Stimulated activated CD4-positive, alpha-beta T cell treated with anti-CD3 and anti-CD28 coated beads, Interleukin-15, amount 100 ng/mL, for 48 hours (primary cell): Measurements from ENCODE around the gene GALNT2.

Source experiments
- DNase-seq, 2 donors: peaks; one replicate each; pipeline ENCODE4 v3.0.0-alpha.2; 2020; ENCODE audit warnings: low read depth in 2 of 2

The GALNT2 gene

DNA sequence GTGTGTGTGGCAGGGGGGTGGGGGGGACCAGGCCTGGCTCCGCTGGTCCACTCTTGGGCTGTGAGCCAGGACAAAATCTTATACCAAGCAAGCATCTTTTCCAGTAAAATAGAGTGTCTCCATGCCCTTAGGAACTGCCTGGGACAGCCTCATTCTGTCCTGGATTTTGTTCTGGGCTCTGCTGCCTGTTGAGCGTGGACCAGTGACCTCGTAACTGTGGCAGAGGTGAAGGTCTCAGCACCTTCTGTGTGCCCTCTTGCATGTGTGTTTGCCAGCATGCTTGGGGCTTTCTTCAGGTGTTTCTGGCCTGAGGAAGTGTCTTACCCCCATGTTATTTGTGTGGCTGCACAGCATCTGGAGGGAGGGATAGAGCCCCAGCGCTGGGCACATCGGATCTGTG lies 45.7 kb downstream of the GALNT2 start:
- DNase-seq = no peak

GRCh38 chr1:230113235-230113592 lies 46.2 kb downstream of the GALNT2 start:
- DNase-seq = no peak

DNA sequence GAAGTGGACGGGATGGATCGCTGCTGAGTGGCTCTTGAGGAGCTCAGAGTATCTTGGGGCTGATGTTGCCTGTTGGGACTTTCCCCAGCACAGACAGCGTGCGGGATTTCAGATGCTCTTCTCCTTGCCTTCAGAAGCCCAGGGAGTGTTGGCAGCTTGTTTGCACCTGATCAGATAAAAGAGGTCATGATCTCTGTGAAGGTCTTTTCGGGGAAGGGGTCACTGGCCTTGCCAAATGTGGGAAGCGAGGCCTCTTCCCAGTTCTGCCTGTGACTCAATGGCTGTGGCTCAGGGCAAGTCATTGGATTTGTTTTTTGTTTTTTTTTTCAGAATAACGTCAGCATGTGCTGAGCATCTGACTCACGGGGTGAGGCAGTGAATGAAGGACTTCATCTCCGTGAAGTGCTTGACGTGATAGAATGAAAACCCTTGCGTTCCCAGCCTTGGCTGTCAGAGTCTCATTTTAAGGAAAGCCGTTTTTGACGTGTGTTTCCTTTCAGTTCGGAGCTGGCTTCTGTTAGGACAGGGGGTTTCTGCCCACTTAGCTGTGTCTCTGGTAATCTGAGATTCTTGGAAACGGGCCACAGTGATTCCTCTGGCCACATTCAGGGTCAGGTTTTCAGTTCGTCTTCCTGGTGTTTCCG lies 46.7 kb downstream of the GALNT2 start:
- DNase-seq = no peak

DNA sequence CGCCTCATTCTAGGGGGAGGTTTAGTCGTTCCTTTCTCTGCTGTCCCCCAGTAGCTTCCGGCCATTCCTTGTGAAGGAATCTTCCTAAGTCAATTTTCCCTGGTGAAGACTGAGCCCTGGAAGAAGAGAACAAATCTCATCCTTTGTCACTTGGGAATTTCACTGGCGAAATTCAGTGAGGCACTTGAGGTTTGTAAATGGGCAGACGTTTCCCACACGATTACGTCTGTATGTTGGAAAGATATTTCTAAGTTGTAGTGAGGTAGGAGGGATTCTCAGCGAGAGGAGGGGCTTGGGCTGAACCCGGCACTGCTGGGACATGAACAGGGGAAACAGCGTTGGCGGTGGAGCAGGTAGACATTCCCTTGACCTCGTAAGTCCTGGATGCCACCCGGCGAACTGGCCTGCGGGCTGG lies 47.2 kb downstream of the GALNT2 start:
- DNase-seq = no peak

DNA sequence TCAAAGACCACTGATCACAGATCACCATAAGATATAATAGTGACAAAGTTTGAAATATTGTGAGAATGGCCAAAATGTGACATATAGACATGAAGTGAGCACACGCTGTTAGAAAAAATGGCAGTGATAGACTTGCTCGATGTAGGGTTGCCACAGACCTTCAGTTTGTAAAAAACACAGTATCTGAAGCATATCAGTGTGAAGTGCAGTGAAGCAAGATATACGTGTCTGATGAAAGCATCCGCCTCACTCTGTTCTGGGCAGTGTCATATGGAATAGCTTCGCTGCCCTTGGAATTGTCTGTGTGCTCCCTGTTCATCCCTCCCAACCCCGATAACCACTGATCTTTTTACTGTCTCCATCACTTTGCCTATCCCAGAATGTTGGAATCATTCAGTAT lies 50.7 kb downstream of the GALNT2 start:
- DNase-seq = no peak

DNA sequence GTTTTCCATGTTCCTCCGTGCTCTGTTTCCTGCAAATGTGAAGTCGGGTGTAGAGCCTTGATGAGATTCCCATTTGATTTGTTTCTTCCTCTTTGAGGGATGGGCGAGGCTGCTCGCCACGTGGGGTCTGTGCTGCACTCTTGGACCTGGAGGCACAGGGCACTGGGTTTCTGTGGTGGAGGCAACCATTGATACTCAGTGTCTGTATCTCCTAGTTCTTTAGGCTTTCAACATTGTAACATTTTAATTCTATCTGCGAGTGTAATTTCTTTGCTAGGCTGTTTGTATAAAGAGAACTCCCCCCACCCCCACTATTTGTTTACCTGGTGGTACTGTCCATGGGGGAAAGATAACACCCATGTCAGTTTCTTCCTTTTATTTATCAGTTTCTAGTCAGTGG lies 52.3 kb downstream of the GALNT2 start:
- no peak for DNase-seq

DNA sequence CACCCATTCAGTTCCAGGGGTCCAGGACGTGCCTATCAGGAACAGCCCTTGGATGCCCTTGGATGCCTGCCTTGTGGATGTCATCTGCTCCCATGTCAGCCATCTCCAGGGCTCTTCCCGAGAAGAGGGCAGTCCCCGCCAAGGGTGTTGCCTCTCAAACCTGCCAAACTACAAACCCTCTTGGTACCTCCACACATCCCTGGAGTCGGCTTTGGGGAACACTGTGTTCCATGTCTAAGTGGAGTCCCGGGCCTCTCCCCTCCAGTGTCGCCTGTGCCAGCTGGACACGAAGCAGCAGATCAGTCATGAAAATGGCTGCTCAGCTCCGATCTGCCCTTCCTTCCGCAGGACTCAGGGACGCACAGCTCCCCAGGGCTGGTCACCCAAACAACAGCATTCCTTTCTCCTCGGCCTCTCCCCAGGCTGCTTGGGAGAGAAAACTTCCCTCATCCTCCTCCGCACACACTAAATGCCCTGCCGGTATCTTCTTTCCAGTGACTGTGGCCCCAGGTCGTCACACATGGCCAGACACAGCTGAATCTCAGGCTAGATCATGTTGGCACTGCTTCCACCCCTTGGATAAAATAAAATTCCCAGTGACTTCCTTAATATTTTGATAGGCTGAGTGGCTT lies 53.4 kb downstream of the GALNT2 start:
- DNase-seq = no peak

DNA sequence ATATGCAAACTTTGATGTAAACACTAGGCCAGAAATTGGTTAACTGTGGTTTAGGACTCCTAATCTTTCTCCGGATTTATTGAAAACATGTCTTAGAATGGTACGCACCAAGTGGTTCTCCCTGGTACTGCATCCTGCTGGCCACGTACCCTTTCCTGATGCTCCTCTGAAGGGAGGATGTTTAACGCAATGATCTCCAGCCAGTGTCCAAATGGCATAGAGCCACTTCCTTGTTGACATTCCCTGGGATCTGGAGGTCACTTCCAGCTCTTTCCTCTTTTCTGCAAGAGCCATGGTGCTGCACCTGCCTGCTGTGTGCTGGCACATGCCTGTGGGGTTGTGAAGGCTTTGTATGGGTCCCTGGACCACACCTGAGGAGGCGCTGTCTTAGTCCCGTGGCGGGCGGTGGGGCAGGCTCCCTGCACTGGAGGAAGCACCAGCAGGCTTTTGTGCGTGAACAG lies 53.9 kb downstream of the GALNT2 start:
- DNase-seq = no peak

GRCh38 chr1:230121950-230122349 lies 54.9 kb downstream of the GALNT2 start:
- DNase-seq = no peak

DNA sequence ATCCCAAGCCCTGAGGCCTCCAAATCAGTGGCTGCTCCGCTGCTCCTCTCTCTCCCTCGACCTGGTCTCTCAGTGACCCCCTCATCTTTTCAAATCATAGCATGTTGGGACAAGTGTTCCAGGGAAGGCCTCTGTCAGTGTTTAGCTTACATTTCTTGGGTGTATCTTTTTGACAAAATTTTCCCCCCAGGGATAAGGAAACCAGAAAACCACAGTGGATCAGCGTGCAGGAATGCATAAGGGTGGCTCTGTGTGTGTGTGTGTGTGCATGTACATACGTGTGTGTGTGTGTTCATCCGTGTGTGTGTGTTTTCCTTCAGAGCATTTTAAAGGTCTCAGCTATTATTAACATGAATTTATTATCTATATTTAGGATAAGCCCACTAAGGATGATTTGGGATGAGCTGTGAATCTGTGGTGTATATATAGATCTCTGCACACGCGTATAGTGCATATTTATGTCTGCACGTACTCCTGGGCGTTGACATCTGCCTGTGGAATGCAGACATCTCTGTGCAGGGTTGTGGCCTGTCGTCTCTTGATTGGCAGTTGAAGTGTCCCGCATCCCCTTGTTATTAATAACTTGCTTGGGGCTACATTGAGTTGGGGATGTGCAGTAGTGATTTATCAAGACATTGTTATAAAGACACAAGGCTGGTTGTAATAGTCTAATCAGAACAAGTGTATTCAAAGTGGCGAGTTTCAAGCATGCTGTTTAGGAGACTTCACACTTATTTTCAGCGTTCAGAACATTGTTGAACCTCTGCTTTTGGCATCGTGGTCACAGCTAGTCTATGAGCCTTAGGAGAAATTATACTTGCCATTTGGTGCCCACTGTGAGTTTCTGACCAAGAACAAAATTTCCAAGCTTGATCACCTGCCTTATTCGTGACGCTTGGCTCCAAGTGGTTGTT lies 55.6 kb downstream of the GALNT2 start:
- no peak for DNase-seq

DNA sequence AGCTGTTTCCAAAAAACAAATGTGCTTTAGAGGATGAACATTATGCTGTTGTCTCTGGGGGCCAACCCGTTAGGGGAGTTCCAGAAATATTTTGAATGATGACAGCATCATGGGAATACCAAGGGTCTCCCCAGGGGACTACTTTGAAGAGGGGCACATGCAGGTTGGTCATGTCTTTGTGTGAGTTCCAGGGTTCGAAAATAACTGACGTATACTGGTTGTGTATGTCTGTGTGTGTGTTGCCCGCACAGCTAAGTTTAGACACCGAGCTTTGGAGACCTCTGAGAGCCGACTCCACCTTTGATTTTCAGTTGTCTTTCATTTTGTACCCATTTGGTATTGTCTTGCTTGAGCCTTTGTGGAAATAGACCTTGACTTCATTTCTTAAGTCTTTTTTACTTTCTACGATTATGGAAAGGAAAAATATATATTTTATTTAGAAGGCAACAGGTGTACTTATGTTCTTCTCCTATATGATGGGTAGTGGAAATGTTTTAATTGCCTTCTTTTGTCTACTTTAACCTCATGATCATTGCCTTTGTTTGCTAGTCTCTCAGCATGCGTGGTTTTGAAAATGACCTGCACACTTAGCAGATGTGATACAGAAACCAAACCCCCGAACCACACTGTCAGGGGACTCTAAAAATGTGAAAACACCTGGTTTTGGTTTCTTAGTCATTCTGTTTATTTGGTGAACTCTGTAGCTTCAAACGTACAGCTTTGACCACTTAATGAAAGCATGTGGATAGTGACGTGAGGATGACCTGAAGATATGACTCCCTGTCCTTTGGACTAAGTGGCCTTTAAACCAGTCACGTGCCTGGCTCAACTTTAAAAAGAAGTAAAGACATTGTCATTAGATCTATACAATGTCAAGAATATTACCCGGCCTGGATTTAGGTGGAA lies 56.5 kb downstream of the GALNT2 start:
- no peak for DNase-seq

- no peak for DNase-seq
These were observed 57.4 kb downstream of the GALNT2 start for GRCh38 chr1:230124186-230125128.

- no peak for DNase-seq
These were observed 58.1 kb downstream of the GALNT2 start for GRCh38 chr1:230125141-230125540.

GRCh38 chr1:230125640-230126528 lies 58.8 kb downstream of the GALNT2 start:
- no peak for DNase-seq

- DNase-seq = no peak
These were observed 59.6 kb downstream of the GALNT2 start for GRCh38 chr1:230126529-230127104.

GRCh38 chr1:230127105-230128054 lies 60.3 kb downstream of the GALNT2 start:
- DNase-seq = peak in 1 of 2 donors; percentile 35

- no peak for DNase-seq
These were observed 61.7 kb downstream of the GALNT2 start for GRCh38 chr1:230128569-230129285.
